AG09309 (cell line): ENCODE measurements around the gene PDE8B.

Experiments used
- DNase-seq: peaks from one replicate; pipeline ENCODE4 v3.0.0-alpha.2; 2010; ENCODE audit warnings: low read depth
- H3K4me3 ChIP-seq: 2 replicates; pipeline ENCODE4 v1.5.1; 2011; ENCODE audit warnings: mild to moderate bottlenecking, low read depth, low read length, moderate library complexity; ENCODE audit not compliant: control insufficient read depth
- TF ChIP-seq, protein P1 (sequence below): IDR thresholded peaks from 2 replicates; pipeline ENCODE4 v1.5.1; 2011; ENCODE audit warnings: mild to moderate bottlenecking, low read depth, low read length, inconsistent platforms; ENCODE audit not compliant: insufficient read depth, control insufficient read depth; ENCODE audit errors: missing control alignments

PDE8B gene

GRCh38 chr5:77294185-77294584 lies 83.7 kb downstream of the PDE8B start:
- TF ChIP-seq, protein P1, sequence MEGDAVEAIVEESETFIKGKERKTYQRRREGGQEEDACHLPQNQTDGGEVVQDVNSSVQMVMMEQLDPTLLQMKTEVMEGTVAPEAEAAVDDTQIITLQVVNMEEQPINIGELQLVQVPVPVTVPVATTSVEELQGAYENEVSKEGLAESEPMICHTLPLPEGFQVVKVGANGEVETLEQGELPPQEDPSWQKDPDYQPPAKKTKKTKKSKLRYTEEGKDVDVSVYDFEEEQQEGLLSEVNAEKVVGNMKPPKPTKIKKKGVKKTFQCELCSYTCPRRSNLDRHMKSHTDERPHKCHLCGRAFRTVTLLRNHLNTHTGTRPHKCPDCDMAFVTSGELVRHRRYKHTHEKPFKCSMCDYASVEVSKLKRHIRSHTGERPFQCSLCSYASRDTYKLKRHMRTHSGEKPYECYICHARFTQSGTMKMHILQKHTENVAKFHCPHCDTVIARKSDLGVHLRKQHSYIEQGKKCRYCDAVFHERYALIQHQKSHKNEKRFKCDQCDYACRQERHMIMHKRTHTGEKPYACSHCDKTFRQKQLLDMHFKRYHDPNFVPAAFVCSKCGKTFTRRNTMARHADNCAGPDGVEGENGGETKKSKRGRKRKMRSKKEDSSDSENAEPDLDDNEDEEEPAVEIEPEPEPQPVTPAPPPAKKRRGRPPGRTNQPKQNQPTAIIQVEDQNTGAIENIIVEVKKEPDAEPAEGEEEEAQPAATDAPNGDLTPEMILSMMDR, result no peak

GRCh38 chr5:77295863-77296378 lies 85.4 kb downstream of the PDE8B start:
- H3K4me3 ChIP-seq, result no peak overlapping the region
- TF ChIP-seq, protein P1, result no peak
- no peak for DNase-seq

More at GRCh38 chr5:77294185-77294584, 83.7 kb downstream of the PDE8B start:
- no peak for DNase-seq
- no peak overlapping the region for H3K4me3 ChIP-seq

- no peak overlapping the region for H3K4me3 ChIP-seq
- TF ChIP-seq, protein P1, result no peak
- DNase-seq, result no peak
Measured at GRCh38 chr5:77298146-77298545, 87.7 kb downstream of the PDE8B start.

- DNase-seq, result no peak
- TF ChIP-seq, protein P1, result no peak
- H3K4me3 ChIP-seq, result no peak overlapping the region
Measured at GRCh38 chr5:77300451-77300850, 90.0 kb downstream of the PDE8B start.

DNA sequence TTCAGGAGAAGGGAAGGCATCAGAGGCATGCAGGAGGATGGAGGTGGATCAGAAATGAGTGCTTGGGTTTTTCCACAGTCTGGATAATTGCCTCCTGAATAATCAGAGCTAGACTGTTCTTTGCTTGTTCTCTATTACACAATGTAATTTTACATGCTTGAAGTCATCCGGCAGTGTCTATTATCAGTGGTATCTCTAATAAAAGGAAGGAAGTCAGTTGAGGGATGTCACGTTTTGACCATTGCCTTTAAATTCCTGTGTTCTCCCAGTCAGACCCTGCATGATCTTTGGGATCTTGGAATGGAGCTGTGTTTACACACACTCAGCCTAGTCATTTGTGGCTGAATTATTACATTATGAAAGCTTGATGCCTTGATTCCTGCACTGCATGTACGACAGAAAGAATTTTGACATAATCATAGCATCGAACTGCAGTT lies 91.0 kb downstream of the PDE8B start:
- H3K4me3 ChIP-seq, result no peak overlapping the region
- TF ChIP-seq, protein P1, result no peak
- peak; percentile 96 for DNase-seq

DNA sequence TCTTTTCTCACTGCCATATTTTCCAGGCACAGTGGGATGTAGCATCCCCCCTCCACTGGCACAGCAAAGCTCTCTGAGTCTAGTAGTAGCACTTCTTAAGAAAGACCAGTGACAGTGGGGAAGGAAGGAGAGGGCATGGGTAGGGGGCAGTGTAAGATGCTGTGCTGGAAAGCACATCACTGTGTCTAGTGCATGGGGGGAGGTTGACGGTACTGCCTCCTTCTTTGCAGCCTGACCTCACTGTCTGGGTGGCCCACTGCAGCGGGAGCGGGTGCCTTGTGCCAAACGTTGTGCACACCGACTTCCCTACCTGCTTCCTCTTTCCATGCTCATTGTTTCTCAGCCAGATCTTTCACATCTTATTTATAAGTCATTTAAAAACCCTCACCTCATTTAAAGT lies 91.8 kb downstream of the PDE8B start:
- no peak overlapping the region for H3K4me3 ChIP-seq
- TF ChIP-seq, protein P1, result no peak
- no peak for DNase-seq

DNA sequence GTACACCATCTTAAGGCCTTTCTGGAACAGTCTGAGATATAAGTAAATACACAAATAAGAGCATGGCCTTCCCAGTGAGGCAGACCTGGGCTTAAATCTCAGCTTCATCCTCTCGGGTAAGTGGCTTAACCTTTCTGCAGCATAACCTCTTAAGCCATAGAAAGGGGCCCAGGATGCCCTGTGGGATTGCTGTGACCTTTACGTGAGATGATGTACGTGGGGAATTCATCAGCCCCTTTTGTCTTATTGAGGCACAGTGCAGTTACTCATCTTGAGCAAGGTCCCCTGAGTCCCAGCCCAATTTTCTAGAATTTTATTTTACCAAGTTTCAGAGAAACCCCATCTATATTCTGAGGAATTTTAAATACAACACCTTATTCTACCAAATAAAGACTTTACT lies 92.2 kb downstream of the PDE8B start:
- TF ChIP-seq, protein P1, result no peak
- no peak for DNase-seq
- H3K4me3 ChIP-seq, result no peak overlapping the region
